22Rv1 (cell line): ENCODE results near the gene TPST2.

Experiments used
- ZFX ChIP-seq: fragments of 450-650 bp; IDR thresholded peaks from 2 replicates; pipeline ENCODE4 v1.6.1; 2017; ENCODE audit warnings: antibody characterized with exemption, borderline replicate concordance
- TF ChIP-seq, protein P1 (sequence below): fragments of 450-650 bp; IDR thresholded peaks from 2 replicates; pipeline ENCODE4 v1.5.1; 2017; ENCODE audit warnings: mild to moderate bottlenecking

DNA sequence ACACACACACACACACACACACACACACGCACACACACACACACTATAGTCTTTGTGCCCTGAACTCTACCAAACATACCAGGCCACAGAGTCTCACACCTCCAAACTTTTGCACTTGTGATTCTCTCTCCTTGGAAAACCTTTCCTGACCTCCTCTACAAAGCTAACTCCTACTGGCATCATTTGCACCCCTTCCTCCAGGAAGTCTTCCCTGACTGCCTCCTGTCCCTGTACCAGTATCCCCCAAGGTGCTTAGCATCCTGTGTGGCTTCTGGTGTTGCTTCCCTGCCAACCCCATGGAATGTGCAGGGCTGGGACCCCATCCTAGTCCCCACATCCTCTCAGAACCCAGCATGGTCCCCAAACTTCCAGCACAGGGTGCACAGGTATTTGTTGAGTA, 8.9 kb downstream of the TPST2 start:
- TF ChIP-seq, protein P1, sequence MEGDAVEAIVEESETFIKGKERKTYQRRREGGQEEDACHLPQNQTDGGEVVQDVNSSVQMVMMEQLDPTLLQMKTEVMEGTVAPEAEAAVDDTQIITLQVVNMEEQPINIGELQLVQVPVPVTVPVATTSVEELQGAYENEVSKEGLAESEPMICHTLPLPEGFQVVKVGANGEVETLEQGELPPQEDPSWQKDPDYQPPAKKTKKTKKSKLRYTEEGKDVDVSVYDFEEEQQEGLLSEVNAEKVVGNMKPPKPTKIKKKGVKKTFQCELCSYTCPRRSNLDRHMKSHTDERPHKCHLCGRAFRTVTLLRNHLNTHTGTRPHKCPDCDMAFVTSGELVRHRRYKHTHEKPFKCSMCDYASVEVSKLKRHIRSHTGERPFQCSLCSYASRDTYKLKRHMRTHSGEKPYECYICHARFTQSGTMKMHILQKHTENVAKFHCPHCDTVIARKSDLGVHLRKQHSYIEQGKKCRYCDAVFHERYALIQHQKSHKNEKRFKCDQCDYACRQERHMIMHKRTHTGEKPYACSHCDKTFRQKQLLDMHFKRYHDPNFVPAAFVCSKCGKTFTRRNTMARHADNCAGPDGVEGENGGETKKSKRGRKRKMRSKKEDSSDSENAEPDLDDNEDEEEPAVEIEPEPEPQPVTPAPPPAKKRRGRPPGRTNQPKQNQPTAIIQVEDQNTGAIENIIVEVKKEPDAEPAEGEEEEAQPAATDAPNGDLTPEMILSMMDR: no peak
- no peak for TF ChIP-seq ZFX
